Hindlimb muscle (tissue), 1 donor: ENCODE measurements around the gene TCF4. TPM values are rescaled to one million over a fixed set of nuclear protein-coding genes. Genes with fewer than 3 reads are reported as not detected.

Experiments used
- DNase-seq: peaks from one replicate; pipeline ENCODE4 v3.0.0-alpha.2; 2013
- polyA plus RNA-seq: library from polyadenylated mRNA; unstranded; fragments of 120-200 nt; gene quantifications from one replicate; pipeline ENCODE4 v1.2.1, GENCODE V29; 2013; ENCODE audit not compliant: insufficient read length

TCF4 gene
- polyA plus RNA-seq, 1 donor: 105 TPM

DNA sequence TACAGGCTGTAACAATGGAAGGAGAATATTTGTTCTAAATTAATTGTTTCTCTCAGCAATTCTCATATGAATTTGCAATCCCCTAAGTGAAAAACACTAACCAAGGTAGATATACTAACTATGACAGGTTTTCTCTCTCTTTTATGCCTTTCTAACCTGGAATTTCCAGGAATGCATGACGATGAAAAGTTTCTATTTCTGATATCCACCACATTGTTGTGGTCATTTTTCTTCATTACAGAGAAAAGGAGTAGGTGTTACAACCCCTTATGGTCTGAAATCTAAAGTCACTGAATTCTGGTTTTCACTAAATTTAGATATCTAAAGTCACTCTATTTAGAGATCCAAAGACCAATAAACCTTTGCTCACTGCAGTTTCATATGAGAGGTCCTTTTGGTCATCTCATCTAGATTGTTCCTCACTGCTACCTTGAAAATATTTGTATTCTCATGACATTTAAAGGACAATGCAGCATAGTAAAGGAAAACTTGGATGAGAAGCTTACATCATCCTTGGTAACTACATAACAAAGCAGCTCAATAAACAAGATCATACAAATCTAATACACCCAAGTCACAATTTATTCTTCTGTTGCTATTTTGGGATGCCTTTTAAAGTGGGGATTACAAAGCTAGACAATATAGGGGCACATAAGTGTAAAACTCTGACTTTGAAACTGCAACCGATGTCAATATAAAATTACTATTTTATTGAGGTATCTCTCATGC lies 85.8 kb downstream of the TCF4 start:
- no peak for DNase-seq

DNA sequence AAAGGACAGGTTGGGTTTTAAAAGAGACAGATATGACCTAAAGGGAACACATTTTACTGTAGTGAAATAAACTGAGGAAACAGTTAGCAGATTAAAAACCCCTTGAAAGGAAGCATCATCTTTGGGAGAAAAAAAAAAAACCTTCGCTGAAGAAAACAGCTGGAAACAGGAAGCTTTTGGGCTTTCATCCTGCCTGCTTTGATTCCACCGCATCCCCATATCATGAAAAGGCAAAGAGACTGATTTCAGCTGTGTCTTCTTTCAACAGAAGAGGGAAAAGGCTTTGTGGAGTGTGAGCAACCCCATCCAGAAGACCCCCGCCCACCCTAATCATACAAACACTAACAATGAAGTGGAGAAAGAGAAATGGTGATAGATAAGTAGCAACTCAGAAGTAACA lies 86.4 kb downstream of the TCF4 start:
- no peak for DNase-seq

GRCh38 chr18:55500316-55501086 lies 87.5 kb downstream of the TCF4 start:
- DNase-seq: no peak

DNA sequence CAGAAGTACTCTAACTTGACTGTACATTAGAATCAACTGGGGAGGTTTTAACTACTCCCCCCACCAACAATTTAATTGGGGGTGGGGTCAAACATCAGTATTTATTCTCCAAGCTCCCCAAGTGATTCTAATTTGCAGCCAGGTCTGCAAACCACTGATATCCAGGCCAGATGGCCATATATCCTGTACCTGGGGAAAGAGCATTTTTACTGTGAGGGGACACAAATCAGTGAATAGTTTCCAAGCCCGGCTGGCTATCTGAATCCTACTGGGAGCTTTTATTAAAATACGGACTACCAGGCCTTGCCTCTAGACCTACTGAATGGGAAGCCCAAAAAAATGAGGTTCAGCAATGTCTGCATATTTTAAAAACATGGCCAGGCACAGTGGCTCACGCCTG lies 88.5 kb downstream of the TCF4 start:
- DNase-seq: no peak

DNA sequence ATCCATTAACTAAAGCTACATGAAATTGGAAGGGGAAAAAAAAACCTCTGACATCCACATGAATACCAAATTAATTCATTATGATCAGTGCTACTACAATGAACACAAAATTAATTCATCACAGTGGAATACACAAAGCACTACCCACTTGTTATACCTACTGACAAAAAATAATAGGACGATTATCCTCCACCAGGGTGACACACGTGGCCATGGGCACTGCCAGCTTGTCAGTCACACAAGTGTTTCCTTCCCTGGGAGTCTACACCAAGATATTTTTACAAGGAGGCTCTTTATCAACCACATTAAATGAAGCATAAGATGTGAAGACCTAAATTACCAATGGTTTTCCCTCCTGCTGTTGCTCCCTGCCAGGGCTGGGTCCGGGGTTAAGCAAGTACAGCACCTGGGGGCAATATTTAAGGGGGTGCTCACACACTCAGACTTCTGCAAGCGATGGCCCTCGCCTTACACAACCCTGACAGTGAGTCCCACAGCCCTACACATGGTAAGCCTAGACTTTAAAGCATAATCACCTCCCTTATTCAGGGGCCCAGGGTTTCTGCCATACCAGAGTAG lies 90.1 kb downstream of the TCF4 start:
- DNase-seq: no peak

GRCh38 chr18:55494899-55495298 lies 93.1 kb downstream of the TCF4 start:
- DNase-seq: no peak

- no peak for DNase-seq
Observed at GRCh38 chr18:55494441-55494840, 93.6 kb downstream of the TCF4 start.

DNA sequence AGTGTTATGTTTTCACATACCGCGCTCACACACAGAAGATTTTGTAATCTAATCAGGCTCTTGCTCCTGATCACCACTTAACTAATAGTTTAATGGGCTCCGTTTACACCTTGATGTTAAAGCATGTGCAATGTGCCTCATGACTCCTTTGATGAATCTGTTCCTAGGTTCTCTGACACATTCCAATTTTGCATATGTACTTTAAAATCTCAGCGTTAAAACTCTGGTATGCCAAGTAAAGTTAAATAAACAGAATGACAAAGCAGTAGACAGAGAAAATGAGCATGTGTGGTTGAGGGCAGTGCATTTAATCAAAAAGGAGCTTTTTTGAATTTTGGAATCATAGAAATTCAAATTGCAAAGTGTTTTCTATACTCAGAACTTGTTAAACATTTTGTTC lies 96.4 kb downstream of the TCF4 start:
- no peak for DNase-seq

GRCh38 chr18:55489034-55489986 lies 98.7 kb downstream of the TCF4 start:
- DNase-seq: no peak

DNA sequence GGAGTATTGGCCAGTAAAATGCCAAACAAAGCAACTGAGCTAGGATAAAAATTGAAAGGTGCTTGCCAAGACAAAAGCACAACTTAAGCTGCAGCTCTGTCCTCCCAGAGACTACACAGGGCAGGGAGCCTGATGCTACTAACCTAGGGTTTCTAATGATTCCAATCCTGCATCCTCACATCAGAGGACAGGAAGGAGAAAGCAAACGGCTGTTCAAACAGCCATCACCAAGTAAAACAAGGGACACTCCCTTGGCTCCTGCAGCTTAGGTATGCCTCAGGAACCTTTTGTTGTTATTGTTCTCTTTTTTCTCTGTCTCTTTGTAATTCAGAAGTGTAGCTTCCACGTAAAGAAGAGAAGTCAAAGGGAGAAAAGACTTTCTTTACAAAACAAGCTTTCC lies 99.5 kb downstream of the TCF4 start:
- no peak for DNase-seq

- DNase-seq: no peak
Observed at GRCh38 chr18:55487997-55488396, 100.0 kb downstream of the TCF4 start.

DNA sequence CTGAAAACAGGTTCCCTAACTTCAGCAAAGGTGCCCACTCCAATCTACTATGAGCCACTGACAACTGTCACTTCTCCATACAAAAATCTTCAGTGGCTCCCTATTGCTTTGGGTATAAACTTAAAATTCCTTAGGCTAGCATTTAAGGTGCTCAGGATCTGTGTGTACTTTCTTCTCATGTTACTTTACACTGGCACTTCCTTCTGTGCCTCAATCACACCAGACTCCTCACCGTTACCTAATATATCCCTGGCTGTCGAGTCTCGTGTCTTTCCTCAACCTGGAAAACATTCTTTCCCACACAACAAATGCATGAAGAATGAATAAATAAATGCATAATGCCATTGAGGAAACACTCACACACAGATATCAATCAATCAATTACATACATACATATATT lies 101.1 kb downstream of the TCF4 start:
- DNase-seq: no peak

DNA sequence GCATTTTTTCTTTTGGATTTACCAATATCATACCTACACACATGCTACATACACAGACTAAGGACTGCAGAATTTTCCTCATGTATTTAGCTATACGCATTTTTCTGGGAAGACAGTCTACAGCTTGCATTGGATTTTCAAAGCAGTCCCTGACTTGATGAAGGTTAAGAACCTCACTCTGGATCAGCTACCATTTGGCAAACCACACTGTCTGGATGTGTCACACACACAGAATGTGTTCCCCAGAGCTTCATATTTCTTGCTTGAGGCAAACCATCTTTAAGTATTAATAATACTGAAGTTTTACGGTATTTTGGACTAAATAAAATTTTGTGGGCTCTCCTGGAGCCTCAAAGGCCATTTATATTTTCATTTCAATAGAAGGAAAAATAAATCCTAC lies 102.3 kb downstream of the TCF4 start:
- DNase-seq: no peak

GRCh38 chr18:55484773-55485172 lies 103.2 kb downstream of the TCF4 start:
- no peak for DNase-seq

DNA sequence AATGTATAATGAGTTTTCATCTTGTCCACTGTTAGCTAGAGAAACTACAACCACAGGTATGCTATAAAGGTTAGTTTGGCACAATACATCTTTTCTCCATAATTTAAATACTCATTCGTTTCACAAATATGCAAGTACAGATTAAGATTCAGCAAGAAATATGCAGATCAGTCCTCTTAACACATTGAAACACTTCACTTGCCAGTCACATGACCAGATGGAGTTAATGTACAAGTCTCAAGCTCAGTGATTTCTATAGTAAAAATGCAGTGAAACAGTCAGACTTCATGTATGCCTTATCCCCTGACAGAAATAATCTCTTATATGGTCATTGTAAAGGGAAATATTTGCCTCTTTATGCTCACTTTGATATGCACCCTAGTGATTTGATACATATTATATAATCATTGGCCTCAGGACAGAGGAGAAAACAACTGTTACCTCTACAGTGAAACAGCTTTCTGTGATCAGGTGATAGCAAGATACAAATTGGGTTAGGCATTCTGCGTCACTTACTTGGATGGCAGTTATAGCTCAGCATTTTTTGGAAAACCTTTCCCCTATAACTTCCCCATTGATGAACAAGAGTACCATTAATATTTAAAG lies 104.6 kb downstream of the TCF4 start:
- DNase-seq: no peak

GRCh38 chr18:55479656-55480420 lies 108.2 kb downstream of the TCF4 start:
- DNase-seq: no peak

- peak; percentile 65 for DNase-seq
Observed at GRCh38 chr18:55477860-55478581, 110.0 kb downstream of the TCF4 start.

DNA sequence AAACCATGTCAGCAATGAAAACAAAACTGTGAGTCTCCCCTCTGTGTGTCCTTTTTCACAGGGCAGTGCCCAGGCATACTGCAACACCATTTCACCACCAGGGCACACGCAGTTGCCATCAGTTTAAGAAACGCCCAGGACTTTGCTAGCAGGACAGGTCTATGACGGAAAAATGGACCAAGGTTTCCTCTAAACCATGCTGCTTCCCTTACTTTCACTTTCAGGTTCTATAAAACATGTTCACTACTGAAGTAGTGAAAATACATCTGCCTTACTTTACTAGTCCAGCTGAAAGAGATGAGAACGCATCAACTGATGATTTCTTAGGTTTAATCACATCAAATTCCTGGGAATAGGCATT lies 110.5 kb downstream of the TCF4 start:
- DNase-seq: peak; percentile 40

GRCh38 chr18:55475916-55476315 lies 112.1 kb downstream of the TCF4 start:
- no peak for DNase-seq

- DNase-seq: no peak
Observed at GRCh38 chr18:55475467-55475866, 112.5 kb downstream of the TCF4 start.

- DNase-seq: no peak
Observed at GRCh38 chr18:55473560-55473959, 114.4 kb downstream of the TCF4 start.
